Measurements from ENCODE around the gene HTRA1.

- TF ChIP-seq CTCF (conservative IDR thresholded peaks at IDR 0.05 in 1 of 2, IDR thresholded peaks at IDR 0.05 in 1 of 2; ENCODE audit: low read depth in 1 of 2, low read length in 2 of 2) = no peak
- no peak for TF ChIP-seq EZH2 (IDR thresholded peaks at IDR 0.05; ENCODE audit: low read length, missing control alignments)
These were observed 17.6 kb downstream of the HTRA1 start for GRCh38 chr10:122478971-122479370.
